Left colon (tissue), 2 donors: ENCODE measurements around the gene MTMR6. TPM values are rescaled to one million over a fixed set of nuclear protein-coding genes. Genes with fewer than 3 reads are reported as not detected.

Experiments used
- ATAC-seq: fragments of 200-7000 bp; cut with Tn5 transposase; one replicate; pipeline ENCODE4 v1.9.1; 2020; ENCODE audit warnings: mild to moderate bottlenecking, moderate library complexity
- DNase-seq, 2 donors: peaks; one replicate each; pipeline ENCODE4 v3.0.0-alpha.2; 2020
- intact Hi-C, 2 donors: fragments of 100-400 bp; cut with DNase I in 1 of 2; cut with micrococcal nuclease in 1 of 2; formaldehyde crosslinking; loops; one replicate each; pipeline versions ENCODE4 v1.11.2 to v1.14.0; 2022; cut with DNase I, micrococcal nuclease
- total RNA-seq, 2 donors: library from RNA; stranded (reverse); fragmentation: NEBNext Ultra II Directional; extraction: Animal tissue kit (Norgen Biotek cat#: 25700); gene quantifications; one replicate each; pipeline ENCODE4 v1.2.1, GENCODE V29; 2021
- donor health status: DM: no; HTN: no; CAD: no.
- donor health status: DM: yes; HTN: yes; CAD: no.

MTMR6 gene
- total RNA-seq, 2 donors from 2014 or later = 13.6 to 14.7 TPM

GRCh38 chr13:25227690-25228089 is 59.6 kb downstream of the MTMR6 start:
- DNase-seq = no peak
- no peak for ATAC-seq
- intact Hi-C loops = no loop called here

DNA sequence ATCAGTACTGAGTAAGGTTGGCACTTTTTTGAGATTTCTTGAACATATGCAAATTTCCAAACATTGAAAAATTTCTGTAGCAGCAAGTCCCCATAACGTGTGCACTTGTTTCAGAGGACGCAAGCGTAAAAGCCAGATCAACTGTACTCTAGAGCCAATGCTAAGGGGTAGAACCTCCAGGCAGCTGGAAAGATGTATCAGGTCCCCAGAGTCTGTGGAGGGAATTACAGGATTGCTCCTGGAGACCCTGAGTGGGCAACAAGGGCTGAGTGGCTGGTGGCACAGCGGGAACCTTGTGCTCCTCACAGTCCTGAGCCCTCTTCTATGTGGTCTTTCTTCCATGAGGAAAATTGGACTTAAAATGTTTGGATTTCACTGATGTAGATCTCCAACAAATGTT is 61.3 kb downstream of the MTMR6 start:
- DNase-seq = no peak
- intact Hi-C loops = no loop called here
- no peak for ATAC-seq

DNA sequence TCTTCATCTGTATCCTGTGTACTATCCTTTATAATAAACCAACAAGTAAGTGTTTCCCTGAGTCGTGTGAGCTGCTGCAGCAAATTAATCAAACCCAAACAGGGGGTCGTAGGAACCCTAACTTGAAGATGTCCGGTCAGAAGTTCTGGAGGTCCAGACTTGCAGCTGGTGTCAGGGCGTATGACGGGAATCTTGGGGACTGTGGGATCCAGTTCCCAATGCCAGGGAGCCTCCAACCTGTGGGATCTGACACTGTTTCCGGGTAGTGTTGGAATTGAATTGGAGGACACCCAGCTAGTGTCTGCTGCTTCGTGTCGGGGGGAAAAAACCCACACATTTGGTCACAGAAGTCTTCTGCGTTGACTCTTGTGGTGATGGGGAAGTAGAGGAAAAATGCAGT is 63.1 kb downstream of the MTMR6 start:
- DNase-seq (no peak), ATAC-seq (no peak)
- intact Hi-C loops = no loop called here

DNA sequence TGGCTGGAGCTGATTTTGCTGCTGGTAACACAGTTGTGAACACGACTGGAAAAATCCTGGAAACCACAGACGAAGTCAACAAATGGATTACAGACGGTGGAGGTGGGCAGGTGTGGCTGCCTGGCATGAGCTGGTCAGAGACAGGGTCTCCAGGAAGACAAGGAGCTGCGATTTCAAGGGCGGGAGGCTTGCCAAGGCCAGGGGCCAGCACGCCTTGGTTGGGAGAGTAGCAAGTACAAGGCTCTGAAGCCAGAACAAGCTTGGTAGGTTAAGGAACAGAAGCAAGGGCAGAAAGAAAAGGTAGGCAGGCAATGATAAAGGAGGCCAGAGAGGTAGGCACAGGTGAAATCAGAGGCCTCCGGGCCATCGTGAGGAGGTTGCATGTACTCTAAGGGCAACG is 64.5 kb downstream of the MTMR6 start:
- intact Hi-C loops = no loop called here
- no peak for DNase-seq
- no peak for ATAC-seq

GRCh38 chr13:25218019-25218418 is 69.3 kb downstream of the MTMR6 start:
- ATAC-seq (no peak), DNase-seq (no peak)
- intact Hi-C loops = no loop called here

- ATAC-seq (no peak), DNase-seq (no peak)
Measured at GRCh38 chr13:25217023-25217885, 70.0 kb downstream of the MTMR6 start.

GRCh38 chr13:25215253-25215575 is 72.1 kb downstream of the MTMR6 start:
- ATAC-seq (no peak), DNase-seq (no peak)
- intact Hi-C loops = no loop called here

More at GRCh38 chr13:25217023-25217885, 70.0 kb downstream of the MTMR6 start:
- intact Hi-C loops = no loop called here

DNA sequence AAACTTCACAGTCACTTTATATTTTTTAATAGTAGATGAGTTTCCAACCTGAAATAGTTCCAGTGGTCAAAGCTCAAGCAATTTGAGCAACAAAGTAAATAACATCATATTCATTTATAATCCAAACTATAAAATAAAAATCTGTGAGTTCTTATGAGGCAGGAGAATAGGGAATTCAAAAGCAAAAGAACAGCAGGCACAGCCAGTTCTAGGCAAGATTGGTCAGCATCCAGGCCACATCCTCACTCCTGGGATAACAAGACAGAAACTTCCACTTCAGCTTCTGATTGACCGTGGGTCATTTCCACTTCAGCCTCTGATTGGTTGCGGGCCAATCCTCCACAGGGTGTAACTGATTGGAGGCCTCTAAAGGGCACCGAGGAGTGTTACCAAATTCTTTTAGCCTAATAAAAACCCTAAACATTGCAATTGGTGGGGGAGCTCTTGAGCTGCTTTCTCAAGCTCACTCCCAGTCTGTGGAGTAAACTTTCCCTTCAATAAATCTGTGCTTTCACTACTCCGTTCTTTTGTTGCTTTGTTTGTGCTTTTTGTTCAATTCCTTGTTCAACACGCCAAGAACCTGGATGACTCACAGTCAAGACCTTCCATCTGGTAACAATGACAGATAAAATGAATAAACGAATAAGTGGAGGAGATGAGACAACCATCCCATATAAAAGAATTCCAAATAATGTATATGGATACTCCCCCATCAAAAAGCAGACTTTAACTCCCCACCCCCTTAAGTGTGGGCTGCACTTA is 72.6 kb downstream of the MTMR6 start:
- DNase-seq (no peak), ATAC-seq (no peak)
- intact Hi-C loops = no loop called here

GRCh38 chr13:25213715-25214114 is 73.6 kb downstream of the MTMR6 start:
- intact Hi-C loops = no loop called here
- ATAC-seq = no peak
- DNase-seq = no peak

DNA sequence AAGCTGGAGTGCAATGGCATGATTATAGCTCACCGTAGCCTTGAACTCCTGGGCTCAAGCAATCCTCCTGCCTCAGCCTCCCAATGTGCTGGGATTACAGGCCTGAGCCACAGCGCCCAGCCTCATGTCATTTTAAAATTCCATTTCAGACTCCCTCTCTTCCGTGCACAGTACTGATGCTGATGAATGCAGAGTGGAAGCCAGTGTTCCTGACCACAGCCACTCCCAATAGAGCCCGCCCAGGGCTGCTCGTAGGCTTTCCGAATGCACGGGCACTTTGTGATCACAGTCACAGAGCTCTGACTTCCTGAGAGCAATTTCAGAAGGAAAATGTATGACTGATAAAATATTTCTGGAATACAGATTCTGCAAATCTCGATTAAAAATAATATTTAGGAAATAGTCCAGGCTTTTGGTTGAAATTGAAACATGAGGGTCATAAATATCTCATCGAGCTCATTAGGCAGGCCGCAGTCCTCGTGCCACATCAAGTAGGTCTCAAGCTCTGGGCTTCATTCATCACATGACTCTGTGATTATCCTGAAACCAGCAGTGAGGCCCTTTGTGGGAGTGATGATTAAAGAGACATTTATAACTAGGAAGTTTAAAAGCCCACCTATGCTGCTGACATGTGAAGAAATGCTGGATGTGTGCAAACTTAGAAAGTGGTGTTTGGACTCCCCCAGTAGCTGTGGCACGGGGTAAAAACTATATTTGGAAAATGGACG is 76.3 kb downstream of the MTMR6 start:
- DNase-seq (no peak), ATAC-seq (no peak)
- intact Hi-C loops = no loop called here

DNA sequence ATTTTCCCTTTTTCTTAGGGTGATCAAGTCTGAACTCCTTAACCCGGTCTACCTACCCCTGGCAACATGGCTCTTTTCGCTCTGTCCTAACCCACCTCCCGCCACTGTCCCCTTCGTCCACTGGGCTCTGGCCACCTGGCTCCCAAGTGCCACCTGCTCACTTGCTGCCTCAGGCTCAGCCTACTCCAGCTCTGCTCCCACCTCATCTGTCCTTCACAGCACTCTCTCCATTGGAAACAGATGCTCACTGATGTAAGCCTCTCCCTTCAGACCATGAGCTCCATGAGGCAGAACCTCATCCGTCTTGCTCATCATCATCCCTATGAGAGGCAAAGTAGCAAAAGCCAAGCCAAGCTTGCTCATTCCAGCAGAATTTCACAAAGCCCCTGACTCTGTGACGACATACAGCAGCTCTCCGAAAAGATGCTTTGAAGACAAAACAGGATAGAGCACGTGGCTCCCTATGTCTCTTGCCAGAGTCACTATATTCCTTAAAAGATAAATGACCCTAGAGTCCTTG is 79.9 kb downstream of the MTMR6 start:
- ATAC-seq (no peak), DNase-seq (no peak)
- intact Hi-C loops = no loop called here

- DNase-seq = no peak
- intact Hi-C loops = no loop called here
- ATAC-seq = no peak
Measured at GRCh38 chr13:25204863-25205262, 82.4 kb downstream of the MTMR6 start.

DNA sequence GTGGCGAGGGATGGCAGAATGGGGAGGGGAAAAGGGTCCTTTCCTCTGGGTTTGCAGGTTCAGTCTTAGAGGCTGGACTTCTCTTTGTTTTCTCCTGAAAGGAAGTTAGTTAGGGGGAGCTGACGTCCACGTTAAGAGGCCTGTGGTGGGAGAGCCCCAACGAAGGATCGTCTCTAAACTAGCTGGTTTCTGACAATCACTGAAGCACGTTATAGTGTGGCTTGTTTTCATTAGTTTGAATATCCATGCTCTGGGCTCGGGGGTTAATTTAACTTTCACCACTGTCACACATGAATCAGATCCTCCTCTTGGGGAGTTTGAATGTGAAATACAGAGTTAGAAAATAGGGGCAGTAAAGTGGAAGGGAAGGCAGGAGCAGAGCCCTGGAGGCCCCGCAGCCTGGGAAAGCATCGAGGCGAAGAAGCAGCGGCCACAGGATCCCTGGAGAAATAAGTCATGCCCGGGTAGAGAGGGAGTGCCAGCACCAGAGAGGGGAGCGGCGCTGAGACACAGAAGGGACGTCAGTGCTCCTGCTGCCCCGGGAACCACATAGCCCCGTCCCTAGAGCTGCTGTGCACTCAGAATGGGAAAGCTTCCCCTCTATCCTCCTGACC is 84.1 kb downstream of the MTMR6 start:
- intact Hi-C loops = no loop called here
- no peak for ATAC-seq
- DNase-seq = no peak

- no peak for ATAC-seq
- DNase-seq = no peak
- intact Hi-C loops = no loop called here
Measured at GRCh38 chr13:25200783-25201182, 86.5 kb downstream of the MTMR6 start.

- intact Hi-C loops = no loop called here
- ATAC-seq = no peak
- DNase-seq = no peak
Measured at GRCh38 chr13:25198647-25199046, 88.6 kb downstream of the MTMR6 start.

DNA sequence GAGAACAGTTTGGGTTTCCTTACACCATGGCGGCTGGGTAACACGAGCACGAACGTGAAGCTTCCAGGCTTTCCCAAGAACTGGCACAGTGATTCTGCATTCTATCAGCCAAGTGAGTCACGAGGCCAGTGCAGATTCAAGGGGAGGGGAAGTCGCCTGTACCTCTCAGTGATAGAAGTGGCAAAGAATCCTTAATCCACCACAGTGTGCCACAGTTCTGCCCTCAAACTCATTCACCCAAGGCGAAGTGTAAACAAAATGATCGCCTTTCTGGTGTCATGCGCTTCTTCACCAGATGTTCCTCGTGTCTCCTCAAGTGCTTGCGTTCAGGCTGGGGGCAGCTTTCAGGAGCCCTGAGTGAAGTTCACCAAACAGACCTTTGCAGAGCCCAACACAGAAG is 90.3 kb downstream of the MTMR6 start:
- DNase-seq (no peak), ATAC-seq (no peak)
- intact Hi-C loops = no loop called here
